Measurements from ENCODE around the gene NLN. TPM values are rescaled to one million over a fixed set of nuclear protein-coding genes. Genes with fewer than 3 reads are reported as not detected.

Gene NLN
- total and polyA plus RNA-seq, 2 of the 13 experiments (the other 11 are each of a cell fraction or from before 2014, with no cell fraction given): 11.9 to 36.7 TPM

- TF ChIP-seq ZNF318 (CRISPR knock-in tag; IDR thresholded peaks at IDR 0.05) (no peak), ZBTB46 (CRISPR knock-in tag; IDR thresholded peaks at IDR 0.05; ENCODE audit: borderline replicate concordance) (no peak), BRF2 (CRISPR knock-in tag; IDR thresholded peaks at IDR 0.05) (no peak)
Observed at GRCh38 chr5:65834306-65834705, 112.3 kb downstream of the NLN start (continued).

Measured in HepG2 (cell line).